ENCODE measurements around the gene TRABD.

- TF ChIP-seq CTCF (conservative IDR thresholded peaks at IDR 0.05; ENCODE audit: low read length) (no peak), EZH2phosphoT487 (IDR thresholded peaks at IDR 0.05; ENCODE audit: borderline replicate concordance, low read depth, low read length) (no peak)
Measured at GRCh38 chr22:50245214-50246072, 59.7 kb downstream of the TRABD start.

All from OCI-LY7 (cell line).